HepG2 (cell line): ENCODE measurements around the gene GMFB.

Experiments
- CTCF ChIP-seq: sonication (generic); formaldehyde crosslinking; IDR thresholded peaks from 2 replicates; pipeline ENCODE4 v1.5.0; 2020; ENCODE audit warnings: mild to moderate bottlenecking, missing genetic modification reagents, moderate library complexity
- MAX ChIP-seq: IDR thresholded peaks from 2 replicates; pipeline ENCODE4 v1.6.1; 2012; ENCODE audit warnings: inconsistent platforms
- TAF1 ChIP-seq: sonication (generic); formaldehyde crosslinking; IDR thresholded peaks from 2 replicates; pipeline ENCODE4 v1.4.0; 2020; ENCODE audit warnings: missing genetic modification reagents

GRCh38 chr14:54488318-54488645 lies 498 bp downstream of the GMFB start:
- TF ChIP-seq MAX, result no peak
- TF ChIP-seq CTCF (CRISPR knock-in tag), result no peak
- TF ChIP-seq TAF1, result no peak
